Left lung (tissue), 10 donors: Measurements from ENCODE around the gene PTPN22. TPM values are rescaled to one million over a fixed set of nuclear protein-coding genes. Genes with fewer than 3 reads are reported as not detected.

Source experiments
- ATAC-seq: fragments of 200-7000 bp; cut with Tn5 transposase; one replicate; pipeline ENCODE4 v1.9.1; 2020; ENCODE audit warnings: moderate library complexity
- DNase-seq, 4 donors: peaks; one replicate each; pipeline ENCODE4 v3.0.0-alpha.2; 2013 to 2020
- H3K27ac ChIP-seq, 2 donors: fragments of 200-600 bp; sonication (generic) in 1 of 2; one replicate each; pipeline versions ENCODE4 v1.5.0 to v1.8.0; 2020 to 2021
- H3K27me3 ChIP-seq, 2 donors: fragments of 200-600 bp; sonication (generic) in 1 of 2; one replicate each; pipeline versions ENCODE4 v1.5.0 to v1.8.0; 2020 to 2021
- H3K36me3 ChIP-seq, 2 donors: fragments of 200-600 bp; sonication (generic) in 1 of 2; one replicate each; pipeline versions ENCODE4 v1.5.0 to v1.8.0; 2020 to 2021
- H3K4me1 ChIP-seq, 2 donors: fragments of 200-600 bp; one replicate each; pipeline ENCODE4 v1.8.0; 2021
- H3K4me3 ChIP-seq, 2 donors: fragments of 200-600 bp; sonication (generic) in 1 of 2; one replicate each; pipeline versions ENCODE4 v1.5.0 to v1.8.0; 2020 to 2021; ENCODE audit warnings: mild to moderate bottlenecking in 1 of 2
- H3K9me3 ChIP-seq, 2 donors: fragments of 200-600 bp; sonication (generic) in 1 of 2; one replicate each; pipeline versions ENCODE4 v1.5.0 to v1.8.0; 2020 to 2021
- intact Hi-C, 2 donors: fragments of 100-400 bp; cut with DNase I; formaldehyde crosslinking; loops; one replicate each; pipeline versions ENCODE4 v1.11.2 to v1.14.2; 2022
- polyA plus RNA-seq, 6 donors: library from polyadenylated mRNA; unstranded; fragments of 120-200 nt; gene quantifications; one replicate each; pipeline ENCODE4 v1.2.1, GENCODE V29; 2013; ENCODE audit not compliant: insufficient read length in 6 of 6
- total RNA-seq, 2 donors: library from RNA; stranded (reverse); fragmentation: NEBNext Ultra II Directional; extraction: Animal tissue kit (Norgen Biotek cat#: 25700); gene quantifications; one replicate each; pipeline ENCODE4 v1.2.1, GENCODE V29; 2021
- TF ChIP-seq, protein P1 (sequence below), 2 donors: fragments of 200-600 bp; sonication (generic) in 1 of 2; IDR thresholded peaks; one replicate each; pipeline versions ENCODE4 v1.5.0 to v1.8.0; 2021; ENCODE audit warnings: antibody characterized with exemption in 2 of 2
- donor health status: DM: no; HTN: yes; CAD: no.
- donor health status: DM: no; HTN: no; CAD: no.

The PTPN22 gene
- total and polyA plus RNA-seq, 8 donors = 0.62 to 10.0 (median 0.93) TPM

DNA sequence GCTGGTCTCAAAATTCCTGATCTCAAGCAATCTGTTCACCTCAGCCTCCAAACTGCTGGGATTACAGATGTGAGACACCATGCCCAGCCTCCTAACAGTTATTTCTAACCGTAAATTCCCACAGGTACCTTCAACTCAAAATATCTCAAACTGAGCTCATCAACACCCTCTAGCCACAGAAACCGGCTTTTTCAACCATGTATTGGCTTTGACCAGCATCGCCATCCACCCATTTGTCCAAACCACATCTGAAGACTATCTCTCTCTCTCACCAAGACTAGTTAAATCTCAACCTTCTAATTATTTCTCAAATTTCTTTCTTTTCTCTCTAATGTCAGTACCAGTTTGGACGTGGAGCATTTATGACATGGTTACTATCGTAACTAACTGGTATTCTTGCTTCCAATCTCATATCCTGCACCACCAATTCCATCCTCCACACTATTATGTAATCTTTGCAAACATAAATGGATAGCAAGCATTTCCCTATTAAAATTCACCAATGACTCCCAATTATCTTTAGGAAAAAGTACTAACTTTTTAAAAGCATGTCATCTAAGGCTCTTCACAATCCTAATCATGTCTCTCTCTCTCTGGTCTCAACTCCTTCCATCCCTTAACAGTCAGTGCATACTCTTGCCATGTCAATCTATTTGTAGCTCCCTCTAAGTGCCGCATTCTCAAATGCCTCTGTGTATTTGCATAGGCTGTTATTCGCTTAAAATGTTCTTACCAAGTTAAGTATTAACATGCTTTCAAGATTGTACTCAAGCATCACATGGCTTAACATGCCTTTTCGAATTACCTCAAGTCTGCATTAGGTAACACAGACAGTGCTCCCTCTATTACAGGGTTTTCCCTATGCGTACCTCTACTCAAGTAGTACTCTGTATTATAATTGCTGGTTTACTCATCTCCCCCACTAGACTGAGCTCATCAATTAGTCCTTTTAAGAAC is 77.4 kb downstream of the PTPN22 start:
- ATAC-seq (peak; percentile 95), DNase-seq (peak in 1 of 4 donors; percentile 72)
- H3K27ac ChIP-seq = peak overlapping the region; percentile 34 to 46
- H3K36me3 ChIP-seq = peaks cover 0 to 23% of the 10 kb centered on the region in 2 donors
- TF ChIP-seq, protein P1, sequence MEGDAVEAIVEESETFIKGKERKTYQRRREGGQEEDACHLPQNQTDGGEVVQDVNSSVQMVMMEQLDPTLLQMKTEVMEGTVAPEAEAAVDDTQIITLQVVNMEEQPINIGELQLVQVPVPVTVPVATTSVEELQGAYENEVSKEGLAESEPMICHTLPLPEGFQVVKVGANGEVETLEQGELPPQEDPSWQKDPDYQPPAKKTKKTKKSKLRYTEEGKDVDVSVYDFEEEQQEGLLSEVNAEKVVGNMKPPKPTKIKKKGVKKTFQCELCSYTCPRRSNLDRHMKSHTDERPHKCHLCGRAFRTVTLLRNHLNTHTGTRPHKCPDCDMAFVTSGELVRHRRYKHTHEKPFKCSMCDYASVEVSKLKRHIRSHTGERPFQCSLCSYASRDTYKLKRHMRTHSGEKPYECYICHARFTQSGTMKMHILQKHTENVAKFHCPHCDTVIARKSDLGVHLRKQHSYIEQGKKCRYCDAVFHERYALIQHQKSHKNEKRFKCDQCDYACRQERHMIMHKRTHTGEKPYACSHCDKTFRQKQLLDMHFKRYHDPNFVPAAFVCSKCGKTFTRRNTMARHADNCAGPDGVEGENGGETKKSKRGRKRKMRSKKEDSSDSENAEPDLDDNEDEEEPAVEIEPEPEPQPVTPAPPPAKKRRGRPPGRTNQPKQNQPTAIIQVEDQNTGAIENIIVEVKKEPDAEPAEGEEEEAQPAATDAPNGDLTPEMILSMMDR (IDR thresholded peaks at IDR 0.05) = no peak
- H3K27me3 ChIP-seq = no peaks in the 10 kb centered on the region
- peaks cover 0 to 36% of the 10 kb centered on the region in 2 donors for H3K4me1 ChIP-seq
- H3K9me3 ChIP-seq = no peaks in the 10 kb centered on the region
- intact Hi-C loops = no loop called here
- no peak overlapping the region for H3K4me3 ChIP-seq

DNA sequence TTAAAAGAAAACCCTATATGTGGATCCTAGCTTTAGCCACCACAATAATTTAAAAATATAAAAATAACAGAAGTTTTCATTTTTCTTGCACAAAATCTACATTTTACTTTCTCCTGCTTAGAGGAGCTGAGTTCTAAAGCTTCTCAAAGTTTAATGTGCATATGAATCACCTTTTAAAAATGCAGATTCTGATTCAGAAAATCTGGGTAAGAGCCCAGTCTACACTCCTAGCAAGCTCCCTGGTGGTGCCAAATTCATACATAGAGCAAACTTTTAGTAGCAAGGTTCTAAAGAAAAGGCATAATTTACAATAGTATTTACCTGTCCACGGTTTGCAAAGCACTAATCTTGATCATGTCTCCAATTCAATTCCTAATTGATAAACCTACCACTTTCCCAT is 78.5 kb downstream of the PTPN22 start:
- no peak for DNase-seq
- ATAC-seq = peak; percentile 10
- peaks cover 0 to 42% of the 10 kb centered on the region in 2 donors for H3K4me1 ChIP-seq
- no peaks in the 10 kb centered on the region for H3K9me3 ChIP-seq
- TF ChIP-seq, protein P1 (IDR thresholded peaks at IDR 0.05) = no peak
- H3K4me3 ChIP-seq = no peak overlapping the region
- peak overlapping the region in 1 of 2 donors; percentile 46 for H3K27ac ChIP-seq
- peaks cover 0 to 23% of the 10 kb centered on the region in 2 donors for H3K36me3 ChIP-seq
- intact Hi-C loops = no loop called here
- no peaks in the 10 kb centered on the region for H3K27me3 ChIP-seq

DNA sequence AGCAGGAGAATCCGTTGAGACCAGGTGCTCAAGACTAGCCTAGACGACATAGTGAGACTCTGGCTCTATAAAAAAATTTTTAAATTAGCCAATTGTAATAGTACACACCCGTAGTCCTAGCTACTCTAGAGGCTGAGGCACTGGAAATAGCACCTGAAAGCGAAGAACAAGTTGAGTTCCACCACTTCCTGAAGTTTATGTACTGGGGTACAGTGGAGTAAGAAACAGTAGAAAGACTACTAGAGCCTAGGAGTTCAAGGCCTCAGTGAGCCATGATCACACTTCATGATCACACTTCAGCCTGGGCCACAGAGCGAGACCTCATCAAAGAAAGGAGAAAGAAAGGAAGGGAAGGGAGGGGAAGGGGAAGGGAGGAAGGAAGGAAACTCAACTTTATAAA is 79.0 kb downstream of the PTPN22 start:
- ATAC-seq = no peak
- Histone ChIP-seq H3K27me3 (no peaks in the 10 kb centered on the region), H3K4me1 (peaks cover 0 to 42% of the 10 kb centered on the region in 2 donors), H3K9me3 (no peaks in the 10 kb centered on the region), H3K36me3 (peaks cover 0 to 21% of the 10 kb centered on the region in 2 donors), H3K27ac (peak overlapping the region in 1 of 2 donors; percentile 46), H3K4me3 (no peak overlapping the region)
- intact Hi-C loops = no loop called here
- TF ChIP-seq, protein P1 (IDR thresholded peaks at IDR 0.05) = no peak
- DNase-seq = no peak

DNA sequence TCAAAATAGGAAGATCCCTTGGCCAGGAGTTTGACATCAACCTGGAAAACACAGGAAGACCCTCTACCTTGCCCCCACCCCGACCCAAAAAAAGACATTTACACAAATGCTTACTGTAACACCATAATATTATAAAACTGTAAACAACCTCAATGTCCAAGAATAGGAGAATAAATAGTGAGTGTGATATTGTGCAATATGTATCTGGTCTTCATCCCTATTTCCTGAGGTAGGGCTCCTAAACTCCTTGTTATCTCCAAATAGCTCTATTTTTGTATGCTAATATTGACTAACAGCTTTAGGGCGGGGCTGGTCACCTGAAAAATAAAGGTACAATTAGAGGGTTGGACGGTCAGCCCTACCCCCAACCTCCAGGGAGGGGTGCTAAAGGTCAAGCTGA is 82.7 kb downstream of the PTPN22 start:
- Histone ChIP-seq H3K27me3 (no peaks in the 10 kb centered on the region), H3K4me3 (no peak overlapping the region), H3K27ac (no peak overlapping the region), H3K9me3 (no peaks in the 10 kb centered on the region), H3K36me3 (no peaks in the 10 kb centered on the region), H3K4me1 (peaks cover 6 to 62% of the 10 kb centered on the region in 2 donors)
- TF ChIP-seq, protein P1 (IDR thresholded peaks at IDR 0.05) = no peak
- DNase-seq (no peak), ATAC-seq (no peak)
- intact Hi-C loops = no loop called here

DNA sequence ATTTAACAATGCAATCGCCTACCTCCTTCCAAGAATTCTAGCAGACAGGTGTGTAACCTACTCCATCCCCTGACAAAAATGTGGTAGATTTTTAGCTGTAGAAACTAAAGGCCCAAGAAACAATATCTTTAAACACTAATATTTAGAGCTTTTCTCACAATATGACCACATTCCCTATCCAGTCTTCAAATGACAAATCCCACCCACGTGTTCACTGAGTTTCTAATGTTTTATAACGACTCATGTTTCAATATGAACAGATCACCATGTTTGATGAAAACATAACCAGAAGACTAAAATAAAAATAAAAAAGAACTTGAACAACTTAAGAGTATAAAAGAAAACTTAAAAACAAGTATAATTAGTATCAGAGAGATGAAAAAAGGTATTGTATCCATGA is 83.8 kb downstream of the PTPN22 start:
- TF ChIP-seq, protein P1 (IDR thresholded peaks at IDR 0.05) = no peak
- H3K4me1 ChIP-seq = peaks cover 17 to 62% of the 10 kb centered on the region in 2 donors
- H3K27ac ChIP-seq = no peak overlapping the region
- no peaks in the 10 kb centered on the region for H3K36me3 ChIP-seq
- no peak overlapping the region for H3K4me3 ChIP-seq
- no peaks in the 10 kb centered on the region for H3K27me3 ChIP-seq
- intact Hi-C loops = no loop called here
- ATAC-seq = no peak
- DNase-seq = no peak
- no peaks in the 10 kb centered on the region for H3K9me3 ChIP-seq
